DOHH2 (cell line): ENCODE measurements around the gene AGBL4.

ENCODE experiments used
- H3F3A ChIP-seq: fragments of 200-600 bp; sonication (generic), shearing (Covaris generic); 2 replicates; pipeline ENCODE4 v1.6.0; 2016; ENCODE audit warnings: antibody characterized with exemption, mild to moderate bottlenecking; ENCODE audit not compliant: control insufficient read depth, insufficient read depth
- H3K27ac ChIP-seq: fragments of 200-600 bp; sonication (generic); 2 replicates; pipeline ENCODE4 v1.5.1; 2014; ENCODE audit warnings: low read depth, mild to moderate bottlenecking, low read length, moderate library complexity
- H3K27me3 ChIP-seq: fragments of 200-600 bp; sonication (generic); 2 replicates; pipeline ENCODE4 v1.6.1; 2014; ENCODE audit warnings: mild to moderate bottlenecking, low read length, mixed read lengths; ENCODE audit not compliant: control insufficient read depth
- H3K36me3 ChIP-seq: fragments of 200-600 bp; sonication (generic); 2 replicates; pipeline ENCODE4 v1.6.1; 2014; ENCODE audit warnings: mild to moderate bottlenecking, low read length, moderate library complexity, mixed read lengths; ENCODE audit not compliant: control insufficient read depth
- H3K4me1 ChIP-seq: fragments of 200-600 bp; sonication (generic); 2 replicates; pipeline ENCODE4 v1.6.1; 2014; ENCODE audit warnings: mild to moderate bottlenecking, low read length, mixed read lengths; ENCODE audit not compliant: control insufficient read depth
- H3K4me2 ChIP-seq: fragments of 200-600 bp; sonication (generic); 2 replicates; pipeline ENCODE4 v1.6.0; 2014; ENCODE audit warnings: mild to moderate bottlenecking, low read length, moderate library complexity
- H3K4me3 ChIP-seq: fragments of 200-600 bp; sonication (generic); 2 replicates; pipeline ENCODE4 v1.5.1; 2014; ENCODE audit warnings: mild to moderate bottlenecking, low read length, mixed read lengths
- H3K79me2 ChIP-seq: fragments of 200-600 bp; sonication (generic); 2 replicates; pipeline ENCODE4 v1.6.1; 2014; ENCODE audit warnings: mild to moderate bottlenecking, low read length, mixed read lengths; ENCODE audit not compliant: control insufficient read depth
- H3K9me2 ChIP-seq: fragments of 200-600 bp; sonication (generic); replicated peaks from 2 replicates; pipeline ENCODE4 v1.6.1; 2014; ENCODE audit warnings: mild to moderate bottlenecking, low read length, mixed read lengths; ENCODE audit not compliant: control insufficient read depth
- H3K9me3 ChIP-seq: fragments of 200-600 bp; sonication (generic); 2 replicates; pipeline ENCODE4 v1.6.1; 2014; ENCODE audit warnings: antibody characterized with exemption, low read length, mixed read lengths; ENCODE audit not compliant: control insufficient read depth, insufficient read depth
- H4K20me1 ChIP-seq: fragments of 200-600 bp; sonication (generic); 2 replicates; pipeline ENCODE4 v1.6.0; 2014; ENCODE audit warnings: low read depth, mild to moderate bottlenecking, antibody characterized with exemption, low read length, moderate library complexity; ENCODE audit not compliant: control insufficient read depth, insufficient read depth
- CTCF ChIP-seq: fragments of 200-600 bp; sonication (generic); IDR thresholded peaks from one replicate; pipeline ENCODE4 v1.5.1; 2014; ENCODE audit warnings: antibody characterized with exemption, mild to moderate bottlenecking, low read depth, low read length; ENCODE audit not compliant: poor library complexity, severe bottlenecking
- EZH2phosphoT487 ChIP-seq: fragments of 200-600 bp; sonication (generic); IDR thresholded peaks from 2 replicates; pipeline ENCODE4 v1.6.1; 2017; ENCODE audit warnings: borderline replicate concordance, mild to moderate bottlenecking, antibody characterized with exemption, low read length, moderate library complexity, mixed read lengths

AGBL4 gene

GRCh38 chr1:49111931-49112330 lies 911.8 kb downstream of the AGBL4 start:
- TF ChIP-seq CTCF: no peak
- TF ChIP-seq EZH2phosphoT487: no peak
- no peaks in the 10 kb centered on the region for H3K9me2 ChIP-seq

GRCh38 chr1:49106445-49106844 lies 917.3 kb downstream of the AGBL4 start:
- Histone ChIP-seq H3K36me3 (no peaks in the 10 kb centered on the region), H3K9me2 (no peaks in the 10 kb centered on the region), H3K4me1 (no peaks in the 10 kb centered on the region), H3F3A (no peaks in the 10 kb centered on the region), H3K9me3 (no peaks in the 10 kb centered on the region), H3K27me3 (no peaks in the 10 kb centered on the region), H3K27ac (no peak overlapping the region), H4K20me1 (no peaks in the 10 kb centered on the region), H3K79me2 (no peaks in the 10 kb centered on the region), H3K4me2 (no peak overlapping the region), H3K4me3 (no peak overlapping the region)
- TF ChIP-seq CTCF: no peak
- no peak for TF ChIP-seq EZH2phosphoT487

More at GRCh38 chr1:49111931-49112330, 911.8 kb downstream of the AGBL4 start:
- Histone ChIP-seq H4K20me1 (no peaks in the 10 kb centered on the region), H3K27ac (no peak overlapping the region), H3F3A (no peaks in the 10 kb centered on the region), H3K27me3 (no peaks in the 10 kb centered on the region), H3K4me3 (no peak overlapping the region), H3K4me1 (no peaks in the 10 kb centered on the region), H3K9me3 (no peaks in the 10 kb centered on the region), H3K79me2 (no peaks in the 10 kb centered on the region), H3K4me2 (no peak overlapping the region), H3K36me3 (no peaks in the 10 kb centered on the region)

- no peaks in the 10 kb centered on the region for H3K27me3 ChIP-seq
- H3K36me3 ChIP-seq: no peaks in the 10 kb centered on the region
- TF ChIP-seq CTCF: no peak
- TF ChIP-seq EZH2phosphoT487: no peak
- H3K9me2 ChIP-seq: no peaks in the 10 kb centered on the region
- H3K4me2 ChIP-seq: no peak overlapping the region
- H3K27ac ChIP-seq: no peak overlapping the region
- H4K20me1 ChIP-seq: no peaks in the 10 kb centered on the region
- H3K4me1 ChIP-seq: no peaks in the 10 kb centered on the region
- H3K9me3 ChIP-seq: no peaks in the 10 kb centered on the region
- no peaks in the 10 kb centered on the region for H3K79me2 ChIP-seq
- H3F3A ChIP-seq: no peaks in the 10 kb centered on the region
- no peak overlapping the region for H3K4me3 ChIP-seq
These were observed 919.2 kb downstream of the AGBL4 start for GRCh38 chr1:49104575-49104974.

- no peaks in the 10 kb centered on the region for H3K4me1 ChIP-seq
- no peaks in the 10 kb centered on the region for H3K36me3 ChIP-seq
- H3K9me3 ChIP-seq: no peaks in the 10 kb centered on the region
- no peaks in the 10 kb centered on the region for H4K20me1 ChIP-seq
- H3F3A ChIP-seq: no peaks in the 10 kb centered on the region
- no peaks in the 10 kb centered on the region for H3K9me2 ChIP-seq
- H3K4me2 ChIP-seq: no peak overlapping the region
- no peak overlapping the region for H3K27ac ChIP-seq
- H3K27me3 ChIP-seq: no peaks in the 10 kb centered on the region
- no peaks in the 10 kb centered on the region for H3K79me2 ChIP-seq
- no peak overlapping the region for H3K4me3 ChIP-seq
- TF ChIP-seq CTCF (no peak), EZH2phosphoT487 (no peak)
These were observed 921.0 kb downstream of the AGBL4 start for GRCh38 chr1:49102752-49103151.
